PFSK-1 (cell line): ENCODE measurements around the gene MMEL1.

Source experiments
- FOXP2 ChIP-seq: optimal IDR thresholded peaks from 2 replicates; pipeline ENCODE3; 2011; ENCODE audit warnings: borderline replicate concordance, control low read depth, inconsistent platforms; ENCODE audit not compliant: insufficient read depth; ENCODE audit errors: extremely low read length, extremely low read depth
- POLR2AphosphoS5 ChIP-seq: IDR thresholded peaks from 2 replicates; pipeline ENCODE4 v1.6.1; 2012; ENCODE audit warnings: low read depth, mild to moderate bottlenecking, control low read depth, low read length, moderate library complexity
- SIN3A ChIP-seq: IDR thresholded peaks from 2 replicates; pipeline ENCODE4 v1.6.1; 2012; ENCODE audit warnings: mild to moderate bottlenecking, low read length, moderate library complexity, borderline replicate concordance; ENCODE audit not compliant: insufficient read depth
- TAF1 ChIP-seq: IDR thresholded peaks from 2 replicates; pipeline ENCODE4 v1.6.1; 2012; ENCODE audit warnings: low read length, control low read depth, borderline replicate concordance; ENCODE audit not compliant: insufficient read depth
- TF ChIP-seq, protein P1 (sequence below), 2 experiments: IDR thresholded peaks; 2 replicates each; pipeline versions ENCODE4 v1.6.1 to v1.8.0; 2011 to 2012; ENCODE audit warnings: low read depth in 2 of 2, low read length in 2 of 2, control low read depth in 1 of 2, inconsistent platforms in 1 of 2, mild to moderate bottlenecking in 1 of 2, moderate library complexity in 1 of 2; ENCODE audit not compliant: insufficient read depth in 1 of 2

MMEL1 gene

DNA sequence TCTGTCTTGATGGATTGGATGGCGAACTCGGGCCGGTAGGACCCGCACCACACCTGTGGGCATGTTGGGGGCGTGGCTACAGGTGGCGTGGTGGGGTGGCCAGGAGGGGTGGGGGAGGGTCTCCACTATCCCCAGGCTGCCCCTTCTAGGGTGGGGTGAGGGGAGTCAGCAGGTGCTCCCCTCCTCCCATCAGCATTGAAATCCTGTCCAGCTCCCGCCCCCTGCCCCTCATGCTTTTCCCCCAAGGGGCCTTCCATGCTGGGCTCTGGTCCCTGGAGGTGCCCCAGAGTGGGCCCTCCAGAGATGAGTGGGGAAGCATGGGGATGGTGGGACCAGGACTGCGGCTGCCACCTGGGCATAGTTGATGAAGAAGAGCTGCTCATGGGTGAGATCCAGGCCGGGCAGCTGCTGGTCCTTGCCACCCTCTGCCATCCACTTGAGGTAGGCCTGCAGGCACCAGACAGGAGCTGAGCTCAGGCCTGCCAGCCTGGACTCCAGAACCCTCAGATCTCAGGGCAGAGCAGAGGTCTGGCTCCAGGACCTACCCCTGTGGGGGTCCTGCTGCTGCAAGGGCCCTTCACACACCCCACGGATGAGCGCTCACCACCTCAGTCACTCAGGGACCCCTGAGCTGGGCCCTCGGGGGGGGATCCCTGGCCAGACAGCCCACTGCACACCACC is 41.1 kb downstream of the MMEL1 start:
- TF ChIP-seq POLR2AphosphoS5 (no peak), FOXP2 (no peak), SIN3A (no peak), TAF1 (no peak)
- TF ChIP-seq, protein P1, sequence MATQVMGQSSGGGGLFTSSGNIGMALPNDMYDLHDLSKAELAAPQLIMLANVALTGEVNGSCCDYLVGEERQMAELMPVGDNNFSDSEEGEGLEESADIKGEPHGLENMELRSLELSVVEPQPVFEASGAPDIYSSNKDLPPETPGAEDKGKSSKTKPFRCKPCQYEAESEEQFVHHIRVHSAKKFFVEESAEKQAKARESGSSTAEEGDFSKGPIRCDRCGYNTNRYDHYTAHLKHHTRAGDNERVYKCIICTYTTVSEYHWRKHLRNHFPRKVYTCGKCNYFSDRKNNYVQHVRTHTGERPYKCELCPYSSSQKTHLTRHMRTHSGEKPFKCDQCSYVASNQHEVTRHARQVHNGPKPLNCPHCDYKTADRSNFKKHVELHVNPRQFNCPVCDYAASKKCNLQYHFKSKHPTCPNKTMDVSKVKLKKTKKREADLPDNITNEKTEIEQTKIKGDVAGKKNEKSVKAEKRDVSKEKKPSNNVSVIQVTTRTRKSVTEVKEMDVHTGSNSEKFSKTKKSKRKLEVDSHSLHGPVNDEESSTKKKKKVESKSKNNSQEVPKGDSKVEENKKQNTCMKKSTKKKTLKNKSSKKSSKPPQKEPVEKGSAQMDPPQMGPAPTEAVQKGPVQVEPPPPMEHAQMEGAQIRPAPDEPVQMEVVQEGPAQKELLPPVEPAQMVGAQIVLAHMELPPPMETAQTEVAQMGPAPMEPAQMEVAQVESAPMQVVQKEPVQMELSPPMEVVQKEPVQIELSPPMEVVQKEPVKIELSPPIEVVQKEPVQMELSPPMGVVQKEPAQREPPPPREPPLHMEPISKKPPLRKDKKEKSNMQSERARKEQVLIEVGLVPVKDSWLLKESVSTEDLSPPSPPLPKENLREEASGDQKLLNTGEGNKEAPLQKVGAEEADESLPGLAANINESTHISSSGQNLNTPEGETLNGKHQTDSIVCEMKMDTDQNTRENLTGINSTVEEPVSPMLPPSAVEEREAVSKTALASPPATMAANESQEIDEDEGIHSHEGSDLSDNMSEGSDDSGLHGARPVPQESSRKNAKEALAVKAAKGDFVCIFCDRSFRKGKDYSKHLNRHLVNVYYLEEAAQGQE (IDR thresholded peaks at IDR 0.05; ENCODE audit: insufficient read depth in 1 of 2, low read depth in 2 of 2, low read length in 2 of 2) = no peak

DNA sequence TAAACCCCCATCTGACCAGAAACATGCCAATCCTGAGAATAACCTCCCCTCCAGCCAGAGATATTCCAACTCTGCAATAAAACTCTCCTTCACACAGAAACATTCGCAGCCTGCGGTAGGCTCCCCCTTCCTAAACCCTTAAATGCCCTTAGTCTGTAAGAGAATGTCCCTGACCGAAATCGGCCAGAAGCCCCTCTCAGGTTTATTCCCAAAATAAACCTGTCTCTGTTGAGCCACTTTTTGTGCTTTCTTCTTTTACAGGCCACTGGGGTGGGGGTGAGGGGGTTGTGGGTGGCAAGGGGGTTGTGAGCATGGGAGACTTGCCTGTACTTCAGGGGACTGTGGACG is 41.6 kb downstream of the MMEL1 start:
- TF ChIP-seq POLR2AphosphoS5 (no peak), TAF1 (no peak), FOXP2 (no peak), SIN3A (no peak)
- TF ChIP-seq, protein P1 (IDR thresholded peaks at IDR 0.05; ENCODE audit: insufficient read depth in 1 of 2, low read depth in 2 of 2, low read length in 2 of 2) = no peak

DNA sequence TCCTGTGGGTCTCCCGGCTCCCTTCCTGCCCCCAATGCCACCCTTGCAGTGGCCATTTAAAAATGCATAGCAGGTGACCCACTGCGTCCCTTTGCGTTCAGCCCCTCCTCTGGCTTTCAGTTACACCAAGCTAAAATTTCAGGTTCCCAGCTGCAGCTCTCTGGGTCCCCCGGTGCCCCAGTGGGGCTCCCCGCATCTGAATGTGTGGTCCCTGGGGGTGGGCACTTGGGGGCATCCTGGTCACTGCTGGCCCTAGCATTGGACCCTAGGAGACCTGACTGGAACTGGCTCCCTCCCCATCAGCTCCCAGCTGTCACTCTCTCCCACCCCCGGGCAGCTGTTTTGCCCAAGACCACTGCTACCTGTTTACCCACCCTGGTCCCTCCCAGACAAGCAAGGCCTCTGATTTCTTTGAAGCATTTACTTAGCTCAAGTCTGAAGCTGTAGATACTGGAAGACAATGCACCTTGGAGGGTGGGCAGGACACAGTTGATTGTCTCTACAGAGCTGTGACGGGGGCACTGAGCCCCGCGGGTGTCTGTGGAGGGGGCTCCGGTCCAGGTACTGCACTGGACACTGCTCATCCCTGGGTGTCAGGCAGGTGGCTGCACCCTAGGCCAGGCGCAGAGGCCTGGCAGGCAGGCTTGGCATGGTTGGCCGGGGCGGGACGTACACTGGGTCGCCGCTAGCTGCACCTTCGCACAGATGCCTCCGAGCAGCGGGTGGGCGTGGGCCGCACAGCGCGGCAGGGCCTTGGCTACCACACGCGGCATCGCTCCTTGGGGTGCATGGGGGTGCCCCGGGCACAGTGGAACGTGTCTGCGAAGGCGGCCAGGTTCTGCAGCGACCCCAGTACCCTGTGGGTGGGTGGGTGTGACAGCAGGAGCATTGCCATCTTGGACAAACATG is 42.3 kb downstream of the MMEL1 start:
- no peak for TF ChIP-seq POLR2AphosphoS5
- TF ChIP-seq SIN3A = no peak
- no peak for TF ChIP-seq TAF1
- no peak for TF ChIP-seq FOXP2
- TF ChIP-seq, protein P1 (IDR thresholded peaks at IDR 0.05; ENCODE audit: insufficient read depth in 1 of 2, low read depth in 2 of 2, low read length in 2 of 2) = no peak

DNA sequence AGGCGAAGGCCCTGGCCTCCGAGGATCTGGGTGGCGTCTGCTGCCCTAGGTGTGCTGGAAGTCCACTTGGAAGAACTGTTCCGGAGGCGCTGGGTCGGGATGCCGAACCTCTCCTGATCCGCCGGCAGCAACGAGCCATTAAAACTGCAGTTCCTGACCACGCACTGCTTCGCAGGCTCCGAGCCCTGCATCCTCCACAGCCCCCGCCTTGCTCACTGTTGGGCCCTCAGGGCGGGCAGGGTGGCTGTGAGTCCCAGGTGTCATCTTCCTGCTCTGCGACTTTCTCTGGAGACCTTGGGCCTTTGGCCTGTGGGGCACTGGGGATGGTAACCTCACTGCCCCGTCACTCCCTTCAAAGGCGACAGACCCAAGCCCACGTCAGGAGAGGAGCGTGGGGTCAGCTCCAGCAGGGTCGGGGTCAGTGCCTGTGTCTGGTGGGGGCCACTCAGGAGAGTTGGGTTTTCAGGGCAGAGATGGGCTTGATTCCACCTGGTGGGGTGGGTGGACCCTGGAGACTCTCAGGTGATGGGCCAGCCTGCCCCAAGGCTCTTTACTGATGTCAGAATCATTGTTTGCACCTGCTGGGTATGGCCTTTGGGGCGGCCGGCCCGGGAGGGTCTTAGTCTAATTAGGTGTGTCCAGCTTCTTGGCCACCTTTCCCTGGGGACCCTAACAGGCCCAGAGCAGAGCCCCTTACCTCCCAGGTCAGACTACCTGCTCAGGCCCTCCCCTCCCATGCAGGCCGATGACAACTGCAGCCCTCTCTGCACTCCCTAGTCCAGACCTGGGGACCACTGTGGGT is 43.2 kb downstream of the MMEL1 start:
- TF ChIP-seq, protein P1 (IDR thresholded peaks at IDR 0.05; ENCODE audit: insufficient read depth in 1 of 2, low read depth in 2 of 2, low read length in 2 of 2) = no peak
- TF ChIP-seq SIN3A = no peak
- TF ChIP-seq POLR2AphosphoS5 = no peak
- TF ChIP-seq TAF1 = no peak
- no peak for TF ChIP-seq FOXP2
